CD8-positive, alpha-beta memory T cell (primary cell): ENCODE data around the gene MYO5B. TPM values are rescaled to one million over a fixed set of nuclear protein-coding genes. Genes with fewer than 3 reads are reported as not detected.

Source experiments
- CTCF ChIA-PET: fragments of 350-600 bp; sonication (Branson Sonifier 250); formaldehyde crosslinking; loops from one replicate; lab custom pipeline; 2021; ENCODE audit warnings: antibody characterized with exemption; lab: Charles Lee
- POLR2A ChIA-PET: fragments of 350-600 bp; sonication (Branson Sonifier 250); formaldehyde crosslinking; loops from one replicate; lab custom pipeline; 2021; ENCODE audit warnings: antibody characterized with exemption; lab: Charles Lee
- DNase-seq, 5 donors: peaks; one replicate each; pipeline versions ENCODE4 v3.0.0 to v3.0.0-alpha.2; 2020 to 2022; ENCODE audit warnings: mixed read lengths in 1 of 5
- H3K27ac ChIP-seq: one replicate; pipeline ENCODE4 v1.7.0; 2013; ENCODE audit warnings: low read depth, mild to moderate bottlenecking, low read length, moderate library complexity
- H3K27me3 ChIP-seq: 2 replicates; pipeline ENCODE4 v1.7.0; 2013; ENCODE audit warnings: low read length, mild to moderate bottlenecking; ENCODE audit not compliant: insufficient read depth, poor library complexity, severe bottlenecking
- H3K36me3 ChIP-seq: 2 replicates; pipeline ENCODE4 v1.7.0; 2013; ENCODE audit warnings: mild to moderate bottlenecking, low read length, moderate library complexity; ENCODE audit not compliant: insufficient read depth
- H3K4me1 ChIP-seq: 2 replicates; pipeline ENCODE4 v1.7.0; 2013; ENCODE audit warnings: mild to moderate bottlenecking, low read length, moderate library complexity; ENCODE audit not compliant: insufficient read depth
- H3K4me3 ChIP-seq: 2 replicates; pipeline ENCODE4 v1.7.0; 2013; ENCODE audit warnings: mild to moderate bottlenecking, low read length
- H3K9me3 ChIP-seq: 2 replicates; pipeline ENCODE4 v1.7.0; 2013; ENCODE audit warnings: mild to moderate bottlenecking, low read length
- H3K27ac Mint-ChIP-seq, 8 donors: one replicate each; pipeline ENCODE4 v1.8.0; 2020 to 2021; ENCODE audit warnings: mixed read lengths in 8 of 8, mild to moderate bottlenecking in 6 of 8, inconsistent platforms in 3 of 8, moderate library complexity in 3 of 8
- H3K27me3 Mint-ChIP-seq, 2 donors: one replicate each; pipeline ENCODE4 v1.8.0; 2020 to 2021; ENCODE audit warnings: mixed read lengths in 2 of 2, mild to moderate bottlenecking in 1 of 2, moderate library complexity in 1 of 2
- H3K36me3 Mint-ChIP-seq, 3 donors: one replicate each; pipeline ENCODE4 v1.8.0; 2020 to 2021; ENCODE audit warnings: mixed read lengths in 3 of 3, inconsistent platforms in 1 of 3, mild to moderate bottlenecking in 1 of 3
- H3K4me1 Mint-ChIP-seq, 3 donors: one replicate each; pipeline ENCODE4 v1.8.0; 2020 to 2021; ENCODE audit warnings: mixed read lengths in 3 of 3, inconsistent platforms in 1 of 3, mild to moderate bottlenecking in 1 of 3
- H3K4me3 Mint-ChIP-seq, 7 donors: one replicate each; pipeline ENCODE4 v1.8.0; 2020 to 2021; ENCODE audit warnings: mixed read lengths in 7 of 7, mild to moderate bottlenecking in 6 of 7, moderate library complexity in 4 of 7, inconsistent platforms in 2 of 7
- H3K9me3 Mint-ChIP-seq, 5 donors: one replicate each; pipeline ENCODE4 v1.8.0; 2020 to 2022; ENCODE audit warnings: mixed read lengths in 5 of 5, mild to moderate bottlenecking in 3 of 5, moderate library complexity in 2 of 5, inconsistent platforms in 1 of 5
- polyA plus RNA-seq: library from polyadenylated mRNA; unstranded; fragments of 300-500 nt; fragmentation: Illumina TruSeq; gene quantifications from one replicate; pipeline ENCODE4 v1.2.3, GENCODE V29; 2021
- total RNA-seq, 2 experiments: library from RNA; stranded (reverse); gene quantifications; one replicate each; pipeline ENCODE4 v1.2.3, GENCODE V29; 2021

Gene MYO5B
- total and polyA plus RNA-seq, 3 experiments from 2014 or later = 0.07 to 0.11 TPM; not detected in 1

GRCh38 chr18:49846718-49847470, 348.1 kb downstream of the MYO5B start:
- POLR2A ChIA-PET = no interaction called here
- Histone ChIP-seq H3K27ac (no peak overlapping the region), H3K27me3 (no peaks in the 10 kb centered on the region), H3K4me1 (no peaks in the 10 kb centered on the region), H3K9me3 (no peaks in the 10 kb centered on the region), H3K36me3 (no peaks in the 10 kb centered on the region), H3K4me3 (no peak overlapping the region)
- no peaks in the 10 kb centered on the region for H3K9me3 Mint-ChIP-seq
- no peaks in the 10 kb centered on the region for H3K36me3 Mint-ChIP-seq
- H3K27ac Mint-ChIP-seq = no peak overlapping the region
- H3K4me1 Mint-ChIP-seq = peaks cover 0 to 4% (median 0%) of the 10 kb centered on the region in 3 donors
- no peak overlapping the region for H3K4me3 Mint-ChIP-seq
- CTCF ChIA-PET = interaction anchor here (1.7 kb wide), 1 partner anchor 336 kb away, joined by 4 read pairs; no protein-coding TSS in a partner anchor
- H3K27me3 Mint-ChIP-seq = peaks cover 12 to 25% of the 10 kb centered on the region in 2 donors
- DNase-seq = no peak

- H3K36me3 ChIP-seq = no peaks in the 10 kb centered on the region
- no peak overlapping the region for H3K4me3 ChIP-seq
- no peaks in the 10 kb centered on the region for H3K9me3 Mint-ChIP-seq
- no peak overlapping the region for H3K27ac ChIP-seq
- H3K4me1 ChIP-seq = no peaks in the 10 kb centered on the region
- H3K36me3 Mint-ChIP-seq = no peaks in the 10 kb centered on the region
- H3K9me3 ChIP-seq = no peaks in the 10 kb centered on the region
- ChIA-PET CTCF (no interaction called here), POLR2A (no interaction called here)
- H3K27me3 ChIP-seq = no peaks in the 10 kb centered on the region
- no peak for DNase-seq
- peak overlapping the region in 1 of 8 donors; percentile 58 for H3K27ac Mint-ChIP-seq
- H3K4me1 Mint-ChIP-seq = peaks cover 0 to 4% (median 0%) of the 10 kb centered on the region in 3 donors
- H3K4me3 Mint-ChIP-seq = no peak overlapping the region
- peaks cover 12 to 25% of the 10 kb centered on the region in 2 donors for H3K27me3 Mint-ChIP-seq
Measured at GRCh38 chr18:49846361-49846662, 348.6 kb downstream of the MYO5B start.

GRCh38 chr18:49845629-49846360, 349.2 kb downstream of the MYO5B start:
- H3K4me3 ChIP-seq = no peak overlapping the region
- H3K9me3 ChIP-seq = no peaks in the 10 kb centered on the region
- peaks cover 12 to 23% of the 10 kb centered on the region in 2 donors for H3K27me3 Mint-ChIP-seq
- H3K4me3 Mint-ChIP-seq = no peak overlapping the region
- no peaks in the 10 kb centered on the region for H3K4me1 ChIP-seq
- H3K27ac Mint-ChIP-seq = peak overlapping the region in 1 of 8 donors; percentile 79
- H3K27me3 ChIP-seq = no peaks in the 10 kb centered on the region
- no peak for DNase-seq
- ChIA-PET POLR2A (no interaction called here), CTCF (no interaction called here)
- H3K9me3 Mint-ChIP-seq = no peaks in the 10 kb centered on the region
- no peak overlapping the region for H3K27ac ChIP-seq
- H3K4me1 Mint-ChIP-seq = peaks cover 0 to 4% (median 0%) of the 10 kb centered on the region in 3 donors
- H3K36me3 Mint-ChIP-seq = no peaks in the 10 kb centered on the region
- no peaks in the 10 kb centered on the region for H3K36me3 ChIP-seq

GRCh38 chr18:49844903-49845302, 350.0 kb downstream of the MYO5B start:
- no peaks in the 10 kb centered on the region for H3K9me3 ChIP-seq
- H3K27ac ChIP-seq = no peak overlapping the region
- no peak overlapping the region for H3K4me3 ChIP-seq
- no peaks in the 10 kb centered on the region for H3K36me3 Mint-ChIP-seq
- no peaks in the 10 kb centered on the region for H3K36me3 ChIP-seq
- H3K4me1 Mint-ChIP-seq = peaks cover 0 to 4% (median 0%) of the 10 kb centered on the region in 3 donors
- H3K9me3 Mint-ChIP-seq = no peaks in the 10 kb centered on the region
- DNase-seq = no peak
- ChIA-PET POLR2A (no interaction called here), CTCF (no interaction called here)
- H3K27me3 Mint-ChIP-seq = peaks cover 12 to 18% of the 10 kb centered on the region in 2 donors
- no peak overlapping the region for H3K27ac Mint-ChIP-seq
- H3K27me3 ChIP-seq = no peaks in the 10 kb centered on the region
- no peak overlapping the region for H3K4me3 Mint-ChIP-seq
- H3K4me1 ChIP-seq = no peaks in the 10 kb centered on the region

GRCh38 chr18:49843778-49844625, 350.9 kb downstream of the MYO5B start:
- Mint-ChIP-seq H3K4me3 (no peak overlapping the region), H3K4me1 (peaks cover 0 to 4% (median 0%) of the 10 kb centered on the region in 3 donors), H3K27me3 (peaks cover 10 to 15% of the 10 kb centered on the region in 2 donors), H3K9me3 (no peaks in the 10 kb centered on the region), H3K27ac (peak overlapping the region in 1 of 8 donors; percentile 26), H3K36me3 (no peaks in the 10 kb centered on the region)
- Histone ChIP-seq H3K9me3 (no peaks in the 10 kb centered on the region), H3K27ac (no peak overlapping the region), H3K36me3 (no peaks in the 10 kb centered on the region), H3K4me1 (no peaks in the 10 kb centered on the region), H3K4me3 (no peak overlapping the region), H3K27me3 (no peaks in the 10 kb centered on the region)
- ChIA-PET CTCF (no interaction called here), POLR2A (no interaction called here)
- DNase-seq = no peak

- DNase-seq = no peak
- Histone ChIP-seq H3K4me1 (no peaks in the 10 kb centered on the region), H3K4me3 (no peak overlapping the region), H3K9me3 (no peaks in the 10 kb centered on the region), H3K36me3 (no peaks in the 10 kb centered on the region), H3K27me3 (no peaks in the 10 kb centered on the region), H3K27ac (no peak overlapping the region)
- H3K4me3 Mint-ChIP-seq = no peak overlapping the region
- H3K9me3 Mint-ChIP-seq = no peaks in the 10 kb centered on the region
- H3K36me3 Mint-ChIP-seq = no peaks in the 10 kb centered on the region
- peak overlapping the region in 2 of 8 donors; percentile 61 for H3K27ac Mint-ChIP-seq
- POLR2A ChIA-PET = no interaction called here
- peaks cover 0 to 6% (median 4%) of the 10 kb centered on the region in 3 donors for H3K4me1 Mint-ChIP-seq
- CTCF ChIA-PET = no interaction called here
- H3K27me3 Mint-ChIP-seq = peaks cover 2 to 7% of the 10 kb centered on the region in 2 donors
Measured at GRCh38 chr18:49843131-49843530, 351.8 kb downstream of the MYO5B start.

GRCh38 chr18:49842656-49843055, 352.3 kb downstream of the MYO5B start:
- H3K27me3 ChIP-seq = no peaks in the 10 kb centered on the region
- H3K36me3 Mint-ChIP-seq = no peaks in the 10 kb centered on the region
- no peaks in the 10 kb centered on the region for H3K36me3 ChIP-seq
- H3K4me3 ChIP-seq = no peak overlapping the region
- peaks cover 0 to 2% of the 10 kb centered on the region in 2 donors for H3K27me3 Mint-ChIP-seq
- no peak overlapping the region for H3K27ac ChIP-seq
- H3K4me1 Mint-ChIP-seq = peaks cover 0 to 6% (median 4%) of the 10 kb centered on the region in 3 donors
- H3K27ac Mint-ChIP-seq = no peak overlapping the region
- H3K4me1 ChIP-seq = no peaks in the 10 kb centered on the region
- no peaks in the 10 kb centered on the region for H3K9me3 ChIP-seq
- no peaks in the 10 kb centered on the region for H3K9me3 Mint-ChIP-seq
- DNase-seq = no peak
- no peak overlapping the region for H3K4me3 Mint-ChIP-seq
- ChIA-PET CTCF (no interaction called here), POLR2A (no interaction called here)
